Tibial artery (tissue), 4 donors: ENCODE data around the gene PAM.
"Not testable (repeated sequence)": the region's sequence is repeated elsewhere in the genome, so short reads cannot be mapped to it uniquely, and the experiment has no call there.

Experiments used
- DNase-seq, 2 donors: peaks; one replicate each; pipeline ENCODE4 v3.0.0-alpha.2; 2019
- H3K27ac ChIP-seq, 2 donors: fragments of 200-600 bp; sonication (generic) in 1 of 2; 1 replicate in 1 of 2; 2 replicates in 1 of 2; pipeline ENCODE4 v1.5.1; 2018 to 2019; ENCODE audit warnings: mild to moderate bottlenecking in 1 of 2
- H3K27me3 ChIP-seq, 2 donors: fragments of 200-600 bp; sonication (generic) in 1 of 2; one replicate each; pipeline versions ENCODE4 v1.5.1 to v1.6.0; 2016 to 2019
- H3K36me3 ChIP-seq, 3 donors: fragments of 200-600 bp; sonication (generic) in 2 of 3; one replicate each; pipeline ENCODE4 v1.5.1; 2016 to 2019; ENCODE audit warnings: mild to moderate bottlenecking in 2 of 3
- H3K4me1 ChIP-seq, 4 donors: fragments of 200-600 bp; sonication (generic) in 2 of 4; 1 replicate in 3 of 4; 2 replicates in 1 of 4; pipeline ENCODE4 v1.5.1; 2016 to 2019
- H3K4me3 ChIP-seq, 2 donors: fragments of 200-600 bp; sonication (generic) in 1 of 2; 1 replicate in 1 of 2; 2 replicates in 1 of 2; pipeline ENCODE4 v1.5.1; 2018 to 2019; ENCODE audit warnings: mild to moderate bottlenecking in 2 of 2
- H3K9me3 ChIP-seq, 3 donors: fragments of 200-600 bp; sonication (generic) in 1 of 3; one replicate each; pipeline ENCODE4 v1.5.1; 2016 to 2019
- intact Hi-C: fragments of 100-400 bp; cut with DNase I; formaldehyde crosslinking; loops from one replicate; pipeline ENCODE4 v1.15.0; 2023; ENCODE audit warnings: low total_unique reads
- TF ChIP-seq, protein P1 (sequence below), 2 experiments: fragments of 200-600 bp in 1 of 2; fragments of 450-650 bp in 1 of 2; IDR thresholded peaks; one replicate each; pipeline ENCODE4 v1.5.1; 2017 to 2019; ENCODE audit warnings: antibody characterized with exemption in 2 of 2, mild to moderate bottlenecking in 1 of 2, moderate library complexity in 1 of 2

PAM gene

DNA sequence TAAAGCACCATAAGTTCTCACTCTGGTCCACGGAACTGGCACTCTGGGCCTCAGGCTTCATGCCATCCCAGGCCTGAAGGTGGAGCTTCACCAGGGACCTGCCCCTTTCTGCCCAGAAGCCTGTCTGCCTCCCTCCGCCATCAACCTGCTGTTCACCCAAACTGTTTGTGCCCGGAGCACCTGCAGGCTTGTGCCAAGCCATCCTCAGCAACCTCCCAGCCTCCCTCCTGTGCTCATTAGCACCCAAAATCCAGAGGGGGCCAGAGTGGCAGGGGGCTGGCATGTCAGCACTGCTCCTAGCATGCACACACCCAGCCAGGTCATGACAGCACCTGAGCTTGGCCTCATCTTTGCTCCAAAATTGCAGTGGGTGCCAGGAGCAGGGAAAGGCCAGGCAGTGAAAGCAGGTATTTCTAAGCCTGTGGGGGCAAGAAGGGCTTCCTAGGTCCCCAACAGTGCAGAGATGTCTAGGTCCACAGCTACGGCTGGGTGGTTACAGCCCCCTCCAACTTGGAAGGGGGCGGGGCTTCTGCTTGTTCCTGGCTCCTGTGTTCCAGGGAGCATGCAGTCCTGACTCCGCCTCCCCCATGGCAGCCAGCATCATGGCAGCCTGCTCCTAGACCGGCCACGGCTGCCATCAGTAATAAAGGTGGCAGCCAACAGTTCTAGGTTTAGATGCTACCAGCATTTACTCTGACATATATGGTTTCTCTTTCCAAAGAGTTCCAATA, 279.7 kb downstream of the PAM start:
- Histone ChIP-seq H3K27me3 (no peaks in the 10 kb centered on the region), H3K4me3 (no peak overlapping the region), H3K27ac (no peak overlapping the region), H3K36me3 (peaks cover 16 to 19% (median 16%) of the 10 kb centered on the region in 3 donors), H3K9me3 (no peaks in the 10 kb centered on the region), H3K4me1 (no peaks in the 10 kb centered on the region)
- intact Hi-C loops: loop anchor here (5.0 kb wide), 1 partner anchor 253 kb away; no protein-coding TSS in a partner anchor
- TF ChIP-seq, protein P1, sequence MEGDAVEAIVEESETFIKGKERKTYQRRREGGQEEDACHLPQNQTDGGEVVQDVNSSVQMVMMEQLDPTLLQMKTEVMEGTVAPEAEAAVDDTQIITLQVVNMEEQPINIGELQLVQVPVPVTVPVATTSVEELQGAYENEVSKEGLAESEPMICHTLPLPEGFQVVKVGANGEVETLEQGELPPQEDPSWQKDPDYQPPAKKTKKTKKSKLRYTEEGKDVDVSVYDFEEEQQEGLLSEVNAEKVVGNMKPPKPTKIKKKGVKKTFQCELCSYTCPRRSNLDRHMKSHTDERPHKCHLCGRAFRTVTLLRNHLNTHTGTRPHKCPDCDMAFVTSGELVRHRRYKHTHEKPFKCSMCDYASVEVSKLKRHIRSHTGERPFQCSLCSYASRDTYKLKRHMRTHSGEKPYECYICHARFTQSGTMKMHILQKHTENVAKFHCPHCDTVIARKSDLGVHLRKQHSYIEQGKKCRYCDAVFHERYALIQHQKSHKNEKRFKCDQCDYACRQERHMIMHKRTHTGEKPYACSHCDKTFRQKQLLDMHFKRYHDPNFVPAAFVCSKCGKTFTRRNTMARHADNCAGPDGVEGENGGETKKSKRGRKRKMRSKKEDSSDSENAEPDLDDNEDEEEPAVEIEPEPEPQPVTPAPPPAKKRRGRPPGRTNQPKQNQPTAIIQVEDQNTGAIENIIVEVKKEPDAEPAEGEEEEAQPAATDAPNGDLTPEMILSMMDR (IDR thresholded peaks at IDR 0.05): no peak
- DNase-seq: no peak

DNA sequence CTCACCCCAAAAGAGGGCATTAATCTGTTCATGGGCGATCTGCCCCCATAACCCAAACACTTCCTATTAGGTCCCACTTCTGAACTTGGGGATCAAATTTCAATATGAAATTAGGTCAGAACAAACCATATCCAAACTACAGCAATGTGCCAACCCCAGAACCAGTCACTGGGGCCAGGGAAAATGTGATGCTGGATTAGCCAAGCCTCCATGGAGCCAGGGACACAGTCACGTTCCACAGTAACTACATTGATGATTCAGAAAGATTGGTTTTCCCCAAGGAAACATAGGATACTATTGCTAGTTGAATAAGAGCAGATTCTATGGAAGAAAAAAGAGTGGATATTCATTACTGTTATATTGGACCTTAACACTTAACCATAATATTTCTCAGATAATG, 280.6 kb downstream of the PAM start:
- Histone ChIP-seq H3K4me1 (peaks cover 0 to 3% (median 1%) of the 10 kb centered on the region in 4 donors), H3K4me3 (no peak overlapping the region), H3K27ac (no peak overlapping the region), H3K27me3 (no peaks in the 10 kb centered on the region), H3K36me3 (peaks cover 10 to 12% (median 11%) of the 10 kb centered on the region in 3 donors), H3K9me3 (no peaks in the 10 kb centered on the region)
- intact Hi-C loops: loop anchor here (5.0 kb wide), 1 partner anchor 253 kb away; no protein-coding TSS in a partner anchor
- no peak for DNase-seq
- TF ChIP-seq, protein P1 (IDR thresholded peaks at IDR 0.05): no peak

- H3K4me1 ChIP-seq: peaks cover 0 to 3% (median 1%) of the 10 kb centered on the region in 4 donors
- H3K9me3 ChIP-seq: no peaks in the 10 kb centered on the region
- no peak for DNase-seq
- H3K27ac ChIP-seq: no peak overlapping the region
- TF ChIP-seq, protein P1 (IDR thresholded peaks at IDR 0.05): no peak
- no peaks in the 10 kb centered on the region for H3K27me3 ChIP-seq
- peaks cover 10 to 11% (median 11%) of the 10 kb centered on the region in 3 donors for H3K36me3 ChIP-seq
- H3K4me3 ChIP-seq: no peak overlapping the region
- intact Hi-C loops: loop anchor here (5.0 kb wide), 1 partner anchor 254 kb away; no protein-coding TSS in a partner anchor
Observed at GRCh38 chr5:103036601-103037000, 281.5 kb downstream of the PAM start.

DNA sequence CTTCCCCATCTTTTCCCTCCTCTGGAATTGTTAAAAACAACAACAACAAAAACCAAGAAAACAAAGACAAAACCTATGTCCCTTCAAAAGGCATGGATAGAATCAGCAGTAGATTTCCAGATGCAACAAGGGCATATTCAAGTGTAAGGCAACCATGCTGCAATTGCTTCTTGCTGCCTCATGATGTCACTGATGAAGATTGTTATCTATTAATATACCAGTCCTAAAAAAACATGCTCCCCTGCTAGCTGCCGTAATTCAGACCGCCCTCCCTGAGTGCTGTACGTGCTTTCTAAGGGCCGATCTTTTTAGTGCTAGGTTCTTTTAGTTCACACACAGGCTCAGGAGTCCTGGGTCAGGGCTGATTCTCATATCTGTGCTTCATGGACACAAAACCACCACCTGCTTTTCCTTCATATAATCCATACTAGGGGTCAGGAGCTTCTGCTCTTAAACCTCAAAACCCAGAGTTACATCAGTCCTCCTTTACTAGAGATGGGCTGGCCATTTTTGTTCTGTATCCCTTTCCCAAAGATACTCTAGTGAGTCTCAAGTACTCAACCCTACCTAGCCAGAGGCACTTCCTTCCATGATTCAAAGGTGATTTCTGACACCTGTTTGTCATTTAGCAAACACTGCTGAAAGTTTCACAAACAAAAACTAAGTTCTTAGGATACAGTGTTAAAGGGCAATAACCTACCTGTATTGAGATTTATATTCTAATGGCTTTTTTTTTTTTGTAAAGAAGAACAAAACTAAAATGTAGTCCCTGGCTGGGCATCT, 282.8 kb downstream of the PAM start:
- no peak for DNase-seq
- Histone ChIP-seq H3K36me3 (peaks cover under 1 to 3% (median 1%) of the 10 kb centered on the region in 3 donors), H3K27ac (no peak overlapping the region), H3K9me3 (no peaks in the 10 kb centered on the region), H3K27me3 (no peaks in the 10 kb centered on the region), H3K4me3 (no peak overlapping the region), H3K4me1 (peaks cover 0 to 3% (median 1%) of the 10 kb centered on the region in 4 donors)
- intact Hi-C loops: loop anchor here (5.0 kb wide), 1 partner anchor 256 kb away; no protein-coding TSS in a partner anchor
- TF ChIP-seq, protein P1 (IDR thresholded peaks at IDR 0.05): no peak

DNA sequence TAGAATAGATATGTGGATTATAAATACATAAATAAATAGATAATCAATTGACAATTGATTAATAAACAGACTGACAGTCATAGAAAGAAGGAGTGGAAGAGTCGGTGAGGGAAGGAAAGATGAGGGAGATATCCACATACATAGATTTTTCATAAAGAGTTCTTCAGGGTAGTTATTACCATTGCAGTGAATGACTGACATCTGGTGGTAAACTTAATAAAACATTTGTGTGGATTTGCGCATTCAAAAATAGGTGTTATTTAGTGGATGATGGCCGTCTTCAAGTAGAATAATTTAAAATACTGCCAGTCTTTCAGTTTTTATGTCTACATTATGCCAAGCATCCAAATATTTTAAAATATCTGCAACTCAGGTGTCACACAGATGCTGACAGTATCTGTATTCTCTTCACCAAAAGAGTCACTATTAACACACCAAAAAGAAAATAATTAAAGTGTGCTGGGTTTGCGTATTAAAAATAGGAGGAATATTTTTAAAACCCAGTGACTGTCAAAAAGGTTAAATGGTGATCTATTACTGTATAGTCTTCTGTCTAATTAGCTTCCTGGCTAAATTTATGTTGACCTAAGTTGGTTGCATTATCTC, 286.1 kb downstream of the PAM start:
- H3K36me3 ChIP-seq: no peaks in the 10 kb centered on the region
- no peaks in the 10 kb centered on the region for H3K27me3 ChIP-seq
- no peak overlapping the region for H3K27ac ChIP-seq
- DNase-seq: no peak
- TF ChIP-seq, protein P1 (IDR thresholded peaks at IDR 0.05): peak; percentile 67 to 76
- peaks cover 0 to 3% (median 1%) of the 10 kb centered on the region in 4 donors for H3K4me1 ChIP-seq
- H3K4me3 ChIP-seq: no peak overlapping the region
- intact Hi-C loops: loop anchor here (5.0 kb wide), 2 partner anchors 359 to 459 kb away; no protein-coding TSS in a partner anchor
- no peaks in the 10 kb centered on the region for H3K9me3 ChIP-seq

DNA sequence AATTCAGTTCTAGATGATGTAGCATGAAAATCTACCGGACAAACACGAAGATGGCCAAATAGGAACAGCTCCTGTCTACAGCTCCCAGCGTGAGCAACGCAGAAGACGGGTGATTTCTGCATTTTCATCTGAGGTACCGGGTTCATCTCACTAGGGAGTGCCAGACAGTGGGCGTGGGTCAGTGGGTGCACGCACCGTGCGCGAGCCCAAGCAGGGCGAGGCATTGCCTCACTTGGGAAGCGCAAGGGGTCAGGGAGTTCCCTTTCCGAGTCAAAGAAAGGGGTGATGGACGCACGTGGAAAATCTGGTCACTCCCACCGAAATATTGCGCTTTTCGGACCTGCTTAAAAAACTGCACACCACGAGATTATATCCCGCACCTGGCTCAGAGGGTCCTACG, 291.6 kb downstream of the PAM start:
- H3K9me3 ChIP-seq, H3K27ac ChIP-seq, DNase-seq, H3K4me3 ChIP-seq, H3K4me1 ChIP-seq, H3K27me3 ChIP-seq, intact Hi-C loops, H3K36me3 ChIP-seq: not testable (repeated sequence)
